Endodermal cell (in vitro differentiated cells): ENCODE data around the gene PTPRN2. TPM values are rescaled to one million over a fixed set of nuclear protein-coding genes. Genes with fewer than 3 reads are reported as not detected.
A peak's percentile ranks its signal among the peaks of the same experiment; 100 is the strongest.

ENCODE experiments used
- DNase-seq: peaks from one replicate; pipeline ENCODE4 v3.0.0-alpha.2; 2017
- H3K27ac ChIP-seq: 2 replicates; pipeline ENCODE4 v1.5.1; 2013; ENCODE audit warnings: mild to moderate bottlenecking, low read depth, low read length, moderate library complexity
- H3K27me3 ChIP-seq: 2 replicates; pipeline ENCODE4 v1.6.1; 2013; ENCODE audit warnings: mild to moderate bottlenecking, low read length, moderate library complexity; ENCODE audit not compliant: insufficient read depth, control insufficient read depth, poor library complexity, severe bottlenecking
- H3K36me3 ChIP-seq: 2 replicates; pipeline ENCODE4 v1.7.0; 2013; ENCODE audit warnings: mild to moderate bottlenecking, low read length, moderate library complexity; ENCODE audit not compliant: control insufficient read depth, insufficient read depth
- H3K4me1 ChIP-seq: one replicate; pipeline ENCODE4 v1.7.0; 2013; ENCODE audit warnings: low read length; ENCODE audit not compliant: control insufficient read depth, insufficient read depth
- H3K4me3 ChIP-seq: 2 replicates; pipeline ENCODE4 v1.5.1; 2013; ENCODE audit warnings: mild to moderate bottlenecking, low read length, moderate library complexity
- H3K9ac ChIP-seq: 2 replicates; pipeline ENCODE4 v1.6.1; 2013; ENCODE audit warnings: mild to moderate bottlenecking, low read length, moderate library complexity; ENCODE audit not compliant: poor library complexity, severe bottlenecking; ENCODE audit errors: extremely low read depth
- H3K9me3 ChIP-seq: 2 replicates; pipeline ENCODE4 v1.6.1; 2013; ENCODE audit warnings: mild to moderate bottlenecking, low read length, moderate library complexity; ENCODE audit not compliant: control insufficient read depth
- H3K27ac Mint-ChIP-seq: 2 replicates; pipeline ENCODE4 v1.8.0; 2020; ENCODE audit warnings: mixed read lengths
- H3K27me3 Mint-ChIP-seq: 2 replicates; pipeline ENCODE4 v1.8.0; 2021; ENCODE audit warnings: mild to moderate bottlenecking, mixed read lengths; ENCODE audit not compliant: insufficient read depth
- H3K36me3 Mint-ChIP-seq: 2 replicates; pipeline ENCODE4 v1.8.0; 2020; ENCODE audit warnings: low read depth, mixed read lengths
- H3K4me1 Mint-ChIP-seq: 2 replicates; pipeline ENCODE4 v1.8.0; 2020; ENCODE audit warnings: mixed read lengths
- H3K4me3 Mint-ChIP-seq: 2 replicates; pipeline ENCODE4 v1.8.0; 2020; ENCODE audit warnings: mild to moderate bottlenecking, moderate library complexity, mixed read lengths
- H3K9me3 Mint-ChIP-seq: 2 replicates; pipeline ENCODE4 v1.8.0; 2020; ENCODE audit warnings: mild to moderate bottlenecking, mixed read lengths
- WGBS, 2 experiments: methylation state at CpG; one replicate each; pipeline versions ENCODE4 v1.1.5 to v1.1.7; 2013; ENCODE audit warnings: missing lambda C conversion rate in 2 of 2, mixed read lengths in 1 of 2; ENCODE audit not compliant: insufficient coverage in 1 of 2, insufficient read length in 1 of 2; 5-methylcytosine and 5-hydroxymethylcytosine counted together
- total RNA-seq, 2 donors: library from RNA; stranded (reverse); fragmentation: NEBNext Ultra II Directional in 1 of 2; extraction: Animal tissue kit (Norgen Biotek cat#: 25700) in 1 of 2; gene quantifications; 2 replicates in 1 of 2; 3 replicates in 1 of 2; pipeline ENCODE4 v1.2.1, GENCODE V29; 2021
- TF ChIP-seq, protein P1 (sequence below): fragments of 200-600 bp; sonication (generic); conservative IDR thresholded peaks from 2 replicates; pipeline ENCODE4 v1.5.0; 2021; ENCODE audit warnings: antibody characterized with exemption, mild to moderate bottlenecking

Gene PTPRN2
- total RNA-seq, 2 donors from 2014 or later: 0.69 to 1.2 TPM

GRCh38 chr7:157528785-157529341 is 1058.8 kb downstream of the PTPRN2 start:
- Histone ChIP-seq H3K27me3 (no peaks in the 10 kb centered on the region), H3K27ac (no peak overlapping the region), H3K36me3 (no peaks in the 10 kb centered on the region), H3K9me3 (peaks cover 56% of the 10 kb centered on the region), H3K4me3 (no peak overlapping the region), H3K9ac (no peak overlapping the region), H3K4me1 (no peaks in the 10 kb centered on the region)
- no peaks in the 10 kb centered on the region for H3K4me1 Mint-ChIP-seq
- no peaks in the 10 kb centered on the region for H3K36me3 Mint-ChIP-seq
- no peak overlapping the region for H3K4me3 Mint-ChIP-seq
- TF ChIP-seq, protein P1, sequence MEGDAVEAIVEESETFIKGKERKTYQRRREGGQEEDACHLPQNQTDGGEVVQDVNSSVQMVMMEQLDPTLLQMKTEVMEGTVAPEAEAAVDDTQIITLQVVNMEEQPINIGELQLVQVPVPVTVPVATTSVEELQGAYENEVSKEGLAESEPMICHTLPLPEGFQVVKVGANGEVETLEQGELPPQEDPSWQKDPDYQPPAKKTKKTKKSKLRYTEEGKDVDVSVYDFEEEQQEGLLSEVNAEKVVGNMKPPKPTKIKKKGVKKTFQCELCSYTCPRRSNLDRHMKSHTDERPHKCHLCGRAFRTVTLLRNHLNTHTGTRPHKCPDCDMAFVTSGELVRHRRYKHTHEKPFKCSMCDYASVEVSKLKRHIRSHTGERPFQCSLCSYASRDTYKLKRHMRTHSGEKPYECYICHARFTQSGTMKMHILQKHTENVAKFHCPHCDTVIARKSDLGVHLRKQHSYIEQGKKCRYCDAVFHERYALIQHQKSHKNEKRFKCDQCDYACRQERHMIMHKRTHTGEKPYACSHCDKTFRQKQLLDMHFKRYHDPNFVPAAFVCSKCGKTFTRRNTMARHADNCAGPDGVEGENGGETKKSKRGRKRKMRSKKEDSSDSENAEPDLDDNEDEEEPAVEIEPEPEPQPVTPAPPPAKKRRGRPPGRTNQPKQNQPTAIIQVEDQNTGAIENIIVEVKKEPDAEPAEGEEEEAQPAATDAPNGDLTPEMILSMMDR: no peak
- peaks cover 2% of the 10 kb centered on the region for H3K27me3 Mint-ChIP-seq
- DNase-seq: peak; percentile 37
- H3K9me3 Mint-ChIP-seq: peaks cover 9% of the 10 kb centered on the region
- H3K27ac Mint-ChIP-seq: no peak overlapping the region
- WGBS, 2 experiments: 76% methylated on average over 16 to 19 of the region's 19 CpGs

DNA sequence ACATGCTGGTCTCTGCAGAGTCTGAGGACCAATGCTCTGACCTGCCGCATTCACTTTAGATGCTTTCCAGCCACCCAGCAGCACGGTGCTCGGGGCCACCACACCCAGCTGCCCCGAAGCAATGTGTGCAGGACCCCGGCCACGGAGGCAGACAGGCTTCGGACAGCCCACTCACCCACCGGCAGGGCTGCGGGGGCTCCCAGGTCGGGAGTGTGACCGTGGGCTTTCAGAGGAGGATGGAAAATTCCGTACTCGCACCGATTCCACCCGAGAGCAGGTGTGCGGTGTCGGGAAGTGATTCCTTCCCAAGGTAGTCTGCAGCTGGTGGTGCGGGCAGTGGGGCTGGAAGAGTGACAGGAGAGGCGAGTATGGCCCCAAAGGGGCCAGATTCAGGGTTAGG is 1059.9 kb downstream of the PTPRN2 start:
- Mint-ChIP-seq H3K4me1 (no peaks in the 10 kb centered on the region), H3K9me3 (peaks cover 9% of the 10 kb centered on the region), H3K27ac (no peak overlapping the region), H3K36me3 (no peaks in the 10 kb centered on the region), H3K27me3 (peaks cover 2% of the 10 kb centered on the region), H3K4me3 (no peak overlapping the region)
- Histone ChIP-seq H3K4me3 (no peak overlapping the region), H3K27me3 (no peaks in the 10 kb centered on the region), H3K4me1 (no peaks in the 10 kb centered on the region), H3K36me3 (no peaks in the 10 kb centered on the region), H3K27ac (no peak overlapping the region), H3K9ac (no peak overlapping the region), H3K9me3 (peaks cover 51% of the 10 kb centered on the region)
- no peak for DNase-seq
- TF ChIP-seq, protein P1: no peak
- 84 to 86% methylated on average over 8 to 19 of the region's 19 CpGs for WGBS, 2 experiments

GRCh38 chr7:157526913-157527634 is 1060.5 kb downstream of the PTPRN2 start:
- no peak for DNase-seq

More at GRCh38 chr7:157526913-157527634, 1060.5 kb downstream of the PTPRN2 start:
- H3K4me3 Mint-ChIP-seq: no peak overlapping the region
- peaks cover 3% of the 10 kb centered on the region for H3K9me3 Mint-ChIP-seq
- no peak overlapping the region for H3K27ac Mint-ChIP-seq
- TF ChIP-seq, protein P1: no peak
- peaks cover 2% of the 10 kb centered on the region for H3K27me3 Mint-ChIP-seq
- H3K36me3 Mint-ChIP-seq: no peaks in the 10 kb centered on the region
- no peak overlapping the region for H3K27ac ChIP-seq
- WGBS, 2 experiments: 73 to 77% methylated on average over 20 to 23 of the region's 23 CpGs
- no peaks in the 10 kb centered on the region for H3K36me3 ChIP-seq
- H3K4me1 ChIP-seq: no peaks in the 10 kb centered on the region
- H3K4me3 ChIP-seq: no peak overlapping the region
- H3K27me3 ChIP-seq: no peaks in the 10 kb centered on the region
- H3K9ac ChIP-seq: no peak overlapping the region
- H3K4me1 Mint-ChIP-seq: no peaks in the 10 kb centered on the region
- H3K9me3 ChIP-seq: peaks cover 54% of the 10 kb centered on the region
